PC-3 (cell line): ENCODE results near the gene PGC. TPM values are rescaled to one million over a fixed set of nuclear protein-coding genes. Genes with fewer than 3 reads are reported as not detected.

Experiments used
- ATAC-seq: fragments of 200-7000 bp; cut with Tn5 transposase; 2 replicates; pipeline ENCODE4 v1.9.1; 2020; ENCODE audit warnings: mild to moderate bottlenecking, moderate library complexity
- BruUV-seq: library from RNA; stranded (reverse); fragments of 400-500 nt; replicated peaks from 2 replicates; lab custom pipeline; 2021; lab: Mats Ljungman, UMichigan
- CTCF ChIA-PET: fragments of 300-600 bp; sonication (Branson Sonifier 250); formaldehyde crosslinking; loops from one replicate; lab custom pipeline; 2022; ENCODE audit warnings: antibody characterized with exemption; lab: Charles Lee
- POLR2A ChIA-PET: fragments of 300-600 bp; sonication (Branson Sonifier 250); formaldehyde crosslinking; loops from one replicate; lab custom pipeline; 2022; ENCODE audit warnings: antibody characterized with exemption; ENCODE audit not compliant: unreplicated experiment; lab: Charles Lee
- DNase-seq: peaks from one replicate; pipeline ENCODE4 v3.0.0-alpha.2; 2015
- H2AFZ ChIP-seq: fragments of 300-600 bp; sonication (generic); 2 replicates; pipeline ENCODE4 v1.6.0; 2016; ENCODE audit warnings: antibody characterized with exemption, low read length
- H3F3A ChIP-seq: fragments of 300-600 bp; sonication (generic); one replicate; pipeline ENCODE4 v1.6.0; 2017; ENCODE audit warnings: antibody characterized with exemption, low read length, control low read depth, mild to moderate bottlenecking; ENCODE audit not compliant: unreplicated experiment
- H3K27ac ChIP-seq: fragments of 300-600 bp; sonication (generic); 2 replicates; pipeline ENCODE4 v1.5.1; 2016; ENCODE audit warnings: mild to moderate bottlenecking, low read length
- H3K27me3 ChIP-seq: fragments of 300-600 bp; sonication (generic); 2 replicates; pipeline ENCODE4 v1.6.1; 2016; ENCODE audit warnings: low read length, mixed read lengths
- H3K36me3 ChIP-seq: fragments of 300-600 bp; sonication (generic); 2 replicates; pipeline ENCODE4 v1.6.1; 2016; ENCODE audit warnings: low read depth, mixed run types, low read length, mixed read lengths
- H3K4me1 ChIP-seq: fragments of 300-600 bp; sonication (generic); 2 replicates; pipeline ENCODE4 v1.5.1; 2016; ENCODE audit warnings: low read length; ENCODE audit not compliant: insufficient read depth
- H3K4me2 ChIP-seq: fragments of 300-600 bp; sonication (generic); 2 replicates; pipeline ENCODE4 v1.6.0; 2016; ENCODE audit warnings: low read length
- H3K4me3 ChIP-seq: fragments of 300-600 bp; sonication (generic); 2 replicates; pipeline ENCODE4 v1.5.1; 2016; ENCODE audit warnings: mild to moderate bottlenecking, low read length, mixed read lengths
- H3K79me2 ChIP-seq: fragments of 300-600 bp; sonication (generic); 2 replicates; pipeline ENCODE4 v1.6.1; 2017; ENCODE audit warnings: low read length, mixed read lengths
- H3K9ac ChIP-seq: fragments of 300-600 bp; sonication (generic); 2 replicates; pipeline ENCODE4 v1.6.0; 2016; ENCODE audit warnings: mild to moderate bottlenecking, low read length
- H3K9me2 ChIP-seq: fragments of 300-600 bp; sonication (generic); replicated peaks from 2 replicates; pipeline ENCODE4 v1.6.1; 2016; ENCODE audit warnings: mixed run types, low read length, mixed read lengths
- H3K9me3 ChIP-seq: fragments of 300-600 bp; sonication (generic); 2 replicates; pipeline ENCODE4 v1.6.1; 2016; ENCODE audit warnings: low read length, mixed read lengths
- H4K20me1 ChIP-seq: fragments of 300-600 bp; sonication (generic); 2 replicates; pipeline ENCODE4 v1.6.1; 2016; ENCODE audit warnings: low read length, mixed read lengths
- CTCF ChIP-seq: fragments of 300-600 bp; sonication (generic); conservative IDR thresholded peaks from 2 replicates; pipeline ENCODE4 v1.5.1; 2017; ENCODE audit warnings: antibody characterized with exemption, low read depth, mild to moderate bottlenecking, low read length
- EZH2 ChIP-seq: fragments of 300-600 bp; sonication (generic); IDR thresholded peaks from one replicate; pipeline ENCODE4 v1.6.1; 2017; ENCODE audit warnings: antibody characterized with exemption, mild to moderate bottlenecking, low read length; ENCODE audit not compliant: unreplicated experiment
- EZH2phosphoT487 ChIP-seq: fragments of 300-600 bp; sonication (generic); IDR thresholded peaks from 2 replicates; pipeline ENCODE4 v1.6.1; 2018; ENCODE audit warnings: mild to moderate bottlenecking, antibody characterized with exemption, low read length, borderline replicate concordance
- intact Hi-C: fragments of 100-400 bp; cut with micrococcal nuclease; formaldehyde crosslinking; loops from 2 replicates; pipeline ENCODE4 v1.9.0; 2023
- total RNA-seq: library from RNA; depleted of rRNA; stranded (reverse); fragments of >200 nt; gene quantifications from 2 replicates; pipeline ENCODE4 v1.2.3, GENCODE V29; 2014

The PGC gene
- total RNA-seq, 1 experiment from 2014 or later: not detected

- Histone ChIP-seq H3K9me2 (no peaks in the 10 kb centered on the region), H3K9ac (no peak overlapping the region), H4K20me1 (no peaks in the 10 kb centered on the region), H3K27ac (no peak overlapping the region), H3K4me3 (no peak overlapping the region), H3K36me3 (no peaks in the 10 kb centered on the region), H3K27me3 (no peaks in the 10 kb centered on the region), H3K4me1 (peaks cover 6% of the 10 kb centered on the region; the same call in 1 of the 2 replicates), H3K79me2 (no peaks in the 10 kb centered on the region), H3F3A (no peaks in the 10 kb centered on the region), H3K9me3 (no peaks in the 10 kb centered on the region), H2AFZ (no peak overlapping the region), H3K4me2 (no peak overlapping the region)
- ChIA-PET POLR2A (no interaction called here), CTCF (no interaction called here)
- TF ChIP-seq EZH2 (no peak), EZH2phosphoT487 (no peak), CTCF (no peak)
- intact Hi-C loops: no loop called here
- ATAC-seq: no peak
- DNase-seq: no peak
- BruUV-seq: no TSS peak
Observed at GRCh38 chr6:41748102-41748477, 893 bp upstream of the PGC start.

GRCh38 chr6:41746107-41746506 is 1.1 kb downstream of the PGC start:
- Histone ChIP-seq H4K20me1 (no peaks in the 10 kb centered on the region), H3K9ac (no peak overlapping the region), H2AFZ (no peak overlapping the region), H3K9me3 (no peaks in the 10 kb centered on the region), H3K4me2 (no peak overlapping the region), H3K4me3 (no peak overlapping the region), H3K79me2 (no peaks in the 10 kb centered on the region), H3K27ac (no peak overlapping the region), H3K4me1 (peaks cover 19% of the 10 kb centered on the region), H3K27me3 (no peaks in the 10 kb centered on the region), H3K36me3 (no peaks in the 10 kb centered on the region), H3K9me2 (no peaks in the 10 kb centered on the region), H3F3A (no peaks in the 10 kb centered on the region)
- ChIA-PET CTCF (no interaction called here), POLR2A (no interaction called here)
- intact Hi-C loops: no loop called here
- TF ChIP-seq EZH2phosphoT487: no peak
- no peak for TF ChIP-seq CTCF
- no peak for TF ChIP-seq EZH2
- ATAC-seq (no peak), DNase-seq (no peak)
- BruUV-seq: no TSS peak

GRCh38 chr6:41744236-41744787 is 2.9 kb downstream of the PGC start:
- ChIA-PET POLR2A (no interaction called here), CTCF (no interaction called here)
- Histone ChIP-seq H3K27me3 (no peaks in the 10 kb centered on the region), H3K36me3 (no peaks in the 10 kb centered on the region), H3K4me3 (no peak overlapping the region), H4K20me1 (no peaks in the 10 kb centered on the region), H3F3A (no peaks in the 10 kb centered on the region), H3K9ac (no peak overlapping the region), H3K9me2 (no peaks in the 10 kb centered on the region), H3K79me2 (no peaks in the 10 kb centered on the region), H3K4me1 (peaks cover 23% of the 10 kb centered on the region), H3K27ac (no peak overlapping the region), H3K9me3 (no peaks in the 10 kb centered on the region), H2AFZ (no peak overlapping the region), H3K4me2 (no peak overlapping the region)
- no peak for ATAC-seq
- intact Hi-C loops: no loop called here
- no TSS peak for BruUV-seq
- no peak for DNase-seq
- TF ChIP-seq EZH2: no peak
- no peak for TF ChIP-seq EZH2phosphoT487
- TF ChIP-seq CTCF: no peak
